NCI-H2196 (cell line): ENCODE measurements around the gene DNAJC28.
"Not testable (repeated sequence)": the region's sequence is repeated elsewhere in the genome, so short reads cannot be mapped to it uniquely, and the experiment has no call there.

Source experiments
- DNase-seq: peaks from one replicate; lab custom pipeline; 2025; ENCODE audit not compliant: unreplicated experiment; lab: John Stamatoyannopoulos, UW

DNAJC28 gene, protein sequence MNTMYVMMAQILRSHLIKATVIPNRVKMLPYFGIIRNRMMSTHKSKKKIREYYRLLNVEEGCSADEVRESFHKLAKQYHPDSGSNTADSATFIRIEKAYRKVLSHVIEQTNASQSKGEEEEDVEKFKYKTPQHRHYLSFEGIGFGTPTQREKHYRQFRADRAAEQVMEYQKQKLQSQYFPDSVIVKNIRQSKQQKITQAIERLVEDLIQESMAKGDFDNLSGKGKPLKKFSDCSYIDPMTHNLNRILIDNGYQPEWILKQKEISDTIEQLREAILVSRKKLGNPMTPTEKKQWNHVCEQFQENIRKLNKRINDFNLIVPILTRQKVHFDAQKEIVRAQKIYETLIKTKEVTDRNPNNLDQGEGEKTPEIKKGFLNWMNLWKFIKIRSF

DNA sequence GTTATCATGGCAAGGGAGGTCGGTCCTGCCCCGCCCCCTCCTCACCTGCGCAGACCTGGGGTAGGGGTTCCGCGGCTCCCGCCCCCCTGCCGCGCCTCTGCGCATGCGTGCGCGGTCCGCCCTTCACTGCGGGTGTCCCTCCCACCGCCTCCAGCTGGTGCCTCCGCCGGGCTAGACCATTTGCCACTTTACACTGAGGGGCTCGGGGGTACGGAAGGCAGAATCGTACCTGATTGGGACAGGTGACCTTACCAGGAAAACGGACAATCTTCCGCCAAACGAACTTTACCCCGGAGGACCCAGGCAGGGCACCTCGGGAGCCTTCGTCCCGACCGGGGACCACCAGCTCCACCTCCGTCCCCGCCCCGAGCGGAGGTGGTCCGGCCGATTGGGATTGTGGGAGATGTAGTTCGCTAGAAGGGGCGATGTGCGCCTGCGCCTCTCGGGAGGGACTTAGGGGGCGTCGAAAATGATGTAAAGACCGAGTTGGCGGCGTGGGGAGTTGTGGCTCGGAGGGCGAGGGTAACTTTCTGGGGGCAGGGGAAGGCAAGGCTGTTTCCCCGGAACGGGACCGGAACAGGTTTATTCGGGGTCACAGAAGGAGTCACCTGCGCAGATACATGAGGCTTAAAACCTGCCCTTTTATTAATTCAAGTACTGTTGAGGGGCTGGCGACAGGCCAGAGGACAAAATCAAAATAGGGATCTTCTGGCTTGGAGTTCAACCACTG, at the start of gene DNAJC28:
Gene DNAJC28 (minus strand): TSS at position 344 of the 730 bp plus-strand sequence. CDS start 2,323 bp downstream, outside the sequence.
- DNase-seq = peak; percentile 93

DNA sequence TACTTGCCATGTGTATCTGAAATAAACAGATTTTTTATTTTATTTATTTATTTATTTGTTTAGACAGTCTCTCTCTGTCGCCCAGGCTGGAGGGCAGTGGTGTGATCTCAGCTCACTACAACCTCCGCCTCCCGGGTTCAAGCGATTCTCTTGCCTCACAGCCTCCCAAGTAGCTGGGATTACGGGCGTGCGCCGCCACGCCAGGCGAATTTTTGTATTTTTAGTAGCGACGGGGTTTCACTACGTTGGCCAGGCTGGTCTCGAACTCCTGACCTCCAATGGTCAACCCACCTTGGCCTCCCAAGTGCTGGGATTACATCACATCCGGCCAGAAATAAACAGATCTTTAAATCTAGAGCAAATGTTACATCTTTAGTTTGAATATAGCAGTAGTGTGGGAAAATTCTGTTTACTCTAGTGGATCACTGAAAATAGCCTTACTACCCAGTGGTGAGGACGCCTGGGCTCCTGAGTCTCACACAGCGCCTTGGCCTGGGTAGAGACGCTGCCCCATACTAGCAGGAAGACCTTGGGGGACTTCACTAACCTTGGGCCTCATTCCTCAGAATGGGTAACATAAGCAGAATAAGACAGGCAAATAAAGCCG, 49.7 kb upstream of the DNAJC28 start:
- DNase-seq = no peak

DNA sequence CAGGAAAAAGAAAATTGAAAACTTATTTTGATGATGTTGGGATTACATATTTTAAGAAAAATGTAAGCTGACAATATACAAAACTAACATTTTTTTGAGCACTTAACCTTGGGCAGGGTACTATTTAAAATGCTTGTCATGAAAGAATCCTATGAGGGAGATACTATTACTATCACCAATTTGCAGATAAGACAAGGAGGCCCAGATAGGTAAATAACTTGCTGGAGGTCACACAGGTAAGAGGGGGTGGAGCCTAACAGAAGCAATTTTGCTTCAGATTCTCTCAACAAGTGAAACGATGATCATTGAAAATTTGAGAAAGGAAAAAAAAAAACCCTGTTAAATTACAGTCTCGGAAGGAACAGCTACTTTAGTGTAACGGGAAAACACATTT, 49.2 kb upstream of the DNAJC28 start:
- DNase-seq = no peak

DNA sequence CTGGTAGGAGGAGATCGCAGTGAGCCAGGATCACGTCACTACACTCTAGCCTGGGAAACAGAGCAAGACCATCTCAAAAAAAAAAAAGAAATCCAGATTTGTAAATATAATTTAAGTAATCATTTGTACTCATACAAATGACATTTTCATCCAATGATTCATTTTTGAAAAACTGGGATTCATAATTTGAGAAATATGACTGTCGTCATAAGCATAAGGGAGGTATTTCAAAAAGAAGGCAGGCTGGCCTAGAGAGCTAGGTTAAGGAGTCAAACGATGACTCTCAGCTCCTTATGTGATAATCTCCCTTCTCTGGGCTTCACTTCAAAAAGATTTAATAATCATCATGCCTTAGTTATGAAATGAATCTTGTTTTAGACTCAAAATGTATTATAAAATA, 48.1 kb upstream of the DNAJC28 start:
- DNase-seq = no peak

DNA sequence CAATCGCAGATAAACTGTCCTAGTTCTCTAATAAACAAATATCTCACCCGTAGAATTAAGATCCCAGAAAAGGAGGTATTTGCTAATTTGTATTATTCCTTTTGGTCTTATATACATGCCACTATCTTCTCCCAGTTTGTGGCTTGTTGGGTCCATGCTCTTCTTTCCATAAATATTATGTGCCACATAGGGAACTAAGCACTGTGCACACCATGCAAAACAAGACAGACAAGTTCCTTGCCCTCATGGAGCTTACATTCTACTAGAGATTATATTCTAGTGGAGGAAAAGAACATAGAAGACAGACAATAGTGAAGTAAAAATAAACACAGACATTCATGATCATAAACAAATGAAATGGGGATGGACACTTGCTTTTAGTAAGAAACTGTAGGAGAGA, 45.7 kb upstream of the DNAJC28 start:
- no peak for DNase-seq

DNA sequence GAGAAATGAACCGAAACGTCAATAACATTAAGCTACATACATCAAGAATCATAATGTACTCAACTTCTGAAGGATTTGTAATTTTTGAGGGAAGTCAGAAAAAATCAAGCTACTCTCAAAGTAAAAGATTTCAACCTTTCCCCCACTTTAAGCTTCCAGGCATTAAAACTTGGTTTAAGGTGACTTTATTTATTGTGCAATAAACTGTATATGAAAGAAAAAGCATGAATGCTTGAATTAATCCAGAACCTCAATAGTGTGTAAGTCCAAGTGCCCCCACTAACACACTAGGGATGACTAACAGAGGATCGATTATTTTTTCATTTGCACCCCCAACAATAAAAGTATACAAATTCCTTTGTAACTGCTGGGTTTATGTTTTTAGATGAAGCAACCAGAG, 39.5 kb upstream of the DNAJC28 start:
- no peak for DNase-seq

DNA sequence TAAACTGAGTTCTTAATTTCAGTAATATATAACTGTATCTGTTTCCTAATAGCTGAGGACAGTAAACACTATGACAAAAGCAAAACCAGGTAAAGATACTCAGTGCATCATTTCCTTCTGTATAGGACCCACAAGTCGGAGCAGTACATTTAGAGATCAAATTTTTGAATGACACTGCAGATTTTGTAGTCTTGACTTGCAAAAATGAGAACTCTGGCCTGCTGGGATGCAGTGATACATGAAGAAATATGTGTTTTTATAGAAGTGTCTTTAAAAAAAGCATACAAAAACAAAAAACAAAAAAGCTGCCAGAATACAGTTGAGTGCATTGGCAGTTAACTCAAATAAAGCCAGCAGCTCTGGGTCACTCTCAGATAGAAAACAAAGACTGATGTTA, 31.4 kb upstream of the DNAJC28 start:
- DNase-seq = no peak

DNA sequence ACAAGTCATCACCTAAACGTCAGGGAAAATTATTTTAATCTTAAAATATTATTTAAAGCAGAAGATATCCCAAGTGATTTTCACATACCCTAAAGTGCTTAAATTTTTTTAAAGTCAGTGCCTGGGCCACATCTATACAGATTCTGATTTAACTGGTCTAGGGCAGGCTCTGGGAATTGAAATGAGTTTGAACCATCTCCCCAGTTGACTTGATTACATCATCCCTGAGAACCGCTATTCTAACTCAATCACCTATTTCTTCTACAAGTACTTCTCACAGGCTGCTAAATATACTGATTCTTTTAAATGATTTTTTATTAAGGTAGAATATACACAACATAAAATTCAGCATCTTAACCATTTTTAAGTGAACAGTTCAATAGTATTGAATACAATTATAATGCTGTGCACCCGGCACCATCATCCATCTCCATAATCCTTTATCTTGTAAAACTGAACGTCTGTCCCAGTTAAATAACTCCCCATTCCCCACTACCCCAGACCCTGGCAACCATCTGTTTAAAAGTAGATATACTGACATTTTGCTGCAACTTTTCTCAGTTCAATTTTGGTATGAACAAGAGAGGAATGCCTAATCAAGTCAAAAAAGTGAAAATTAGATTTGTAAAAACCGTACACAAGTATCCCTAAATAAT, 30.9 kb upstream of the DNAJC28 start:
- DNase-seq = no peak

DNA sequence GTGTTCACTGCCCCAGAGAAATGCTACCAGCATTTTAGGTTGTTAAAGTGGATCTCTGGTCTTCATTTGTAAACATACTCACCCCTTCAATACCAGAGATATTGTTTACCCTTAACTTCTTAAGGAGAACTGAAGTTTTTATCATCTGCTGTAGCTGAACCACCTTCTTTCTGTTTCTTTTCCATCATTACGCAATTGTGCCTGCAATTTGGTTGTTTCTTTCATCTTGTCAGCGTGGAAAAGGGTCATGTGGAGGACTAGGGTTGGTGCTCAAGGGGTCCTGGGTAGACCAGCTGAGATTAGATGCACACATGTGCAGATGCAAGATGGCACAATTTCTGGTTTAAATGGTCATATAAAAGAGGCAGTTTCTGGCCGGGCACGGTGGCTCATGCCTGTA, 27.4 kb upstream of the DNAJC28 start:
- DNase-seq = no peak

DNA sequence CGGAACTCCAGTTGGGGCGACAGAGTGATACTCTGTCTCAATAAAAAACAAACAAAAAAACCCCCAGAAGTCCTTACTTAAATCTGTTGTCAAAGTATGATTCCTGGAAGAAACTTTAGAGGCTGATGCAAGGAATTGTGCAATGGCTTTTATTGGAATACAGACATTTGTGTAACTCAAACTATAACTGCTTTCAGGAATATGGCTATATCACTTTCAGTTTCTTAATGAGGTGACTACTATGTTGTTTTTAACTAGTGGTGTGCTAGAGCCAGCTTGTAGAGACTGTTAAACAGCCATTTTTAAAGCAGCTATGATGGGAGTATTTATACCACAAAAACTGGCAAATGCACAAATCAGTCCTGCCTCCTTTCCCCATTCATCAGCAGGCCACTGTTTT, 22.7 kb upstream of the DNAJC28 start:
- no peak for DNase-seq

DNA sequence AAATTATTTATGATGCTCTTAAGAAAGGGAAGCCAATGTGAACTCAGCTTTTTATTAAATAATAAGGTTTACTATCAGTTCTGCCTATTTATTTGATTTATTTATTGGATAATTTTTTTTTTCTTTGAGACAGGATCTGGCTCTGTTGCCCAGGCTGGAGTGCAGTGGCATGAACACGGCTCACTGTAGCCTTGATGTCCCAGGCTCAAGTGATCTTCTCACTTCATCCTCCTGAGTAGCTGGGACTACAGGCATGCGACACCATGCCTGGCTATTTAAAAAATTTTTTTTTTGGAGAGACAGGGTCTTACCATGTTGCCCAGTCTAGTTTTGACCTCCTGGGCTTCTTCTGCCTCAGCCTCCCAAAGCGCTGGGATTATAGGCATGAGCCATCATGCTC, 21.0 kb upstream of the DNAJC28 start:
- DNase-seq = no peak

DNA sequence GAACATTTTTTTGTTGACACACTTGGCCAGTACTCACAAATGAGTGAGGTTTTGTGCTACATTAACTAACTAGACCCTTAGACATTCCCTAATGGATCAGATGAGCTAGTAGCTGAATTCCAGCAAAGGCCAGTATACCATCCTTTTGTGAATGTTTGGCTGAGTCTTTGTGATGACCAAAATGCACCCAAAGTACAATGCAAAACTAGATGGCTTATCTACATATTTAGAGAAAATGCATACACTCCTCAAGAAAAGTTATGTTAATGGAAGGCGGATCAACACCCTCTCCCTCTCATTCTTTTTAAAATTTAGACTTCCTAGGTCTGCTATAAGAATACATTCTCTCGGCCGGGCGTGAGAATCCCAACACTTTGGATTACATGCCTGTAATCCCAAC, 20.1 kb upstream of the DNAJC28 start:
- DNase-seq = no peak

DNA sequence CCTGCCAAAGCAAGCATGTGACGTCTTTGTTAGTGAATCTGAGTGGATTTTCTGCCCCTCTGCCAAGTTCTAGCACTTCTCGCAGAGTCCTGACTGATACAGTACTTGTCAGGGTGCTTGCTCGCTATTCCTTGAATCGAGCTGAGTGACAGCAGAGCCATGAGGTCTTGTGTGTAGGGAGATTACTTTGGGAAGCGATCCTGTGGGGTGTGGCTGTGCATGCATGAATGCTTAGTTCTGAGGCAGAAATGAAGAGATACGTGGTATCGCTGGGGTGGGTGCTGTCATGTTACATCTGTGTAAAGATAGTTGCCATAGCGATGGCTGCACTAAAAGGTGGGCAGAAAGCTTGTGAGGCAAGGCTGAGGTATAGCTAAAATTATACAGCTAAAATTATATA, 19.3 kb upstream of the DNAJC28 start:
- DNase-seq = no peak

DNA sequence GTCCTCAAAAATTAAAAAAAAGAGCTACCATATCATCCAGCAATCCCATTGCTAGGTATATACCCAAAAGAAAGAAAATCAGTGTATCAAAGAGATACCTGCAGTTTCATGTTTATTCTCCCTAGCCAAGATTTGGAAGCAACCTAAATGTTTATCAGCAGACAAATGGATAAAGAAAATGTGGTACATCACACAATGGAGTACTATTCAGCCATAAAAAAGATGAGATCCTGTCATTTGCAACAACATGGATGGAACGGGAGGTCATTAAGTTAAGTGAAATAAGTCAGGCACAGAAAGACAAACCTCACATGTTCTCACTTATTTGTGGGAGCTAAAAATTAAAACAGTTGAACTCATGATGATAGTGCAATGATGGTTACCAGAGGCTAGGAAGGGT, 15.5 kb upstream of the DNAJC28 start:
- not testable (repeated sequence) for DNase-seq

DNA sequence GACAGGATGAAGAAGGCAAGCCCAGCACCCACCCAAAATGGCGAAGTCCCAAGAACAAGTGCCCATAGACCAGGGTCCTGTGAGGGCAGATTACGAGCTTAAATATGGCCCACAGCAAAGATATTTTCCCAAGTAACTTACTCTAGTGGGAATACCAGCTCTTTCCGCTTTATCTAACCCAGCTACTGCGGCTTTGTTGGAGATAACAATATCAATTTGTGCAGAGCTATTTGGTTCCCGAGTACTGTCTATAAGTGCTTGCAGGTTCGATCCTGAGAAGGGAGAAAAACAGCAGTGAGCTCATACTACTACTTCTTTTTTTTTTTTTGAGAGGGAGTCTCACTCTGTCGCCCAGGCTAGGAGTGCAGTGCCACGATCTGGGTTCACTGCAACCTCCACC, 14.3 kb upstream of the DNAJC28 start:
- no peak for DNase-seq

DNA sequence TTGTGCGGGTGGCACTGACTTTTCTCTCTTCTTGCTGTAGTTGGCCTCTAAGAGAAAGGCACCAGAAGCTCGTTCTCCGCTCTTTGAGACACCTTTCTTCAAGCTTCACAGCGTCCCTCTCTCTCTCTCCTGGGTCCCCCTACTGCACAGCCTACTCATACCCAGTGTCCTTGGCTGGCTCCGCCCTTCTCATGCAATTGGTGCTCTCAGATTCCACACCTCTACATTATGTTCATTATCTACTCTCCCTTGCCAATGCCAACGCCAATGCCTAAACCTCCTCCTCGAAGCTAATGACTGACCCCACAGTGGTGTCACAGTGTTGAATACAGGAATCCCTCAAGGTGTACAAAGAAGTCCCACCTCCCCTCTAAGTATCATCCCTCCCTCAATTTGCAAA, 4.8 kb upstream of the DNAJC28 start:
- no peak for DNase-seq

DNA sequence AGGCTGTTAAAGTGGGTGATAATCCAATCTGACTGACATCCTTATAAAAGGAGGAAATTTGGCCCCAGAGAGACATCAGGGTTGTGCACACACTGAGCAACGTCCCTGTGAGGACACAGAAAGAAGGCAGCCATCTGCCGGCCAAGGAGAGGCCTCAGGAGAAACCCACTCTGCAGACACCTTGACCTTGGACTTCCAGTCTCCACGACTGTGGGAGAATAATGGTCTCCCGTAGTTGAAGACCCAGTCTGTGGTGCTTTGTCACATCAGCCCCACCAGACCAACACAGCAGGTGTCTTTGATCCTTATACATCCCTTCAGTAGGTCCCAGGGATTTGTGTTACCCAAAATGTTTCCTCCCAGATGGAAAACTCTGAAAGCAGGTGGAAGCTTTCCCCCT, 4.2 kb upstream of the DNAJC28 start:
- no peak for DNase-seq

DNA sequence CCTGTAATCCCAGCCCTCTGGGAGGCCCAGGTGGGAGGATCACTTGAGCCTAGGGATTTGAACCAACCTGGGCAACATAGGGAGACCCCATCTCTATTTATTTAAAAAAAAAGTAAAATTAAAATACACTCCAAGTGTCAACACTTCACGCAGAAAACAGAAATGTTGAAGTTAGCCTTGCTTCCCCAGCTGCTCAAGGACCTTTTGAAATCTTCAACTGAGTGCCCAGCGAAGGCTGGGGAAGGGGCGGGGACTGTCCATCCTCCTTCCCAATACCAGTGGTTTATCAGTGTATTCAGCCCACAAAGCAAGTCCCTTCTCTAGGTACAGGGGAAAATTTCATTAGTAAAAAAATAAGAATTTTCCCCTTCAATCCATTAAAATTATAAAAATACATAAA, 2.2 kb upstream of the DNAJC28 start:
- no peak for DNase-seq

DNA sequence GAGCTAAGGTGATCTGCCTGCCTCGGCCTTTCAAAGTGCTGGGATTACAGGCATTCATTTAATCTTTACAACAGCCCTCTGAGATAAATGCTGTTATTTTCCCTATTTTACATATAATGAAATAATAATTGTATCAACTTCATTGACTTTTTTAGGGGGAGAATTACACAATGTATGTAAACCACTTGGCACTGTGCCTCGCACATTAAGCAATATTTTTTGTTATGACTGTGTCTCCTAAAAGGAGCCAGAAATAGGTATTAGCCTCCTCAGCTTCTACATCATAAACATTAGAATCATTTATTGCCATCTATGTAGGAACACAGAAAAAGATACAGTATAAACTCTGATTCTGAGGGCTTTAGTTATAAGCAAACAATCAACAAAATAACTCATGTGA, 1.1 kb upstream of the DNAJC28 start:
- DNase-seq = no peak

DNA sequence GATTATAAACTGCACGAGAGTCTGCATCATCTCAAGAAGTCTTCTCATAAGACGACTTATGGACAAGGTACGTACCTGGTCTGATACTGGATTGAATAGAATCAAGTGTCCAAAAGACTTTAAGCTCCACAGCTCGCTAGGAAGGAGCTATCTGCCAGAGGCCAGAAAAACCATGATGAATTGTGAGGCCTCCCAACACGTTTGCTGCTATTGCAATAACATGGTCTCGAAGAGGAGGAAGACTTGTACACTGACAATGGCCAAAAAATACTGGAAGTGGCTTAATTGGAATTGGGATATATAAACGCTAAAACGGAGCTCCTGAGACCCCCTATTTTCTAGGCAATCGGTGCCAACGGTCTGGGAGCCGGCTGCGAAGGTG, 534 bp downstream of the DNAJC28 start:
- DNase-seq = peak; percentile 29

DNA sequence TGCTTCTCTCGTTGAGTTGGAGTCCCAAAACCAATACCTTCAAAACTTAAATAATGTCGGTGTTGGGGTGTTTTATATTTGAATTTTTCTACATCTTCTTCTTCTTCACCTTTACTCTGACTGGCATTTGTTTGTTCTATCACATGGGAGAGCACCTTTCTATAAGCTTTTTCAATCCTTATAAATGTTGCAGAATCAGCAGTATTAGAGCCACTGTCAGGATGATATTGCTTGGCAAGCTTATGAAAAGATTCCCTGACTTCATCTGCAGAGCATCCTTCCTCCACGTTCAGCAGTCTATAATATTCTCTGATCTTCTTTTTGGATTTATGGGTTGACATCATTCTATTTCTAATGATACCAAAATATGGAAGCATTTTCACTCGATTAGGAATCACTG, 2.6 kb downstream of the DNAJC28 start:
- no peak for DNase-seq

DNA sequence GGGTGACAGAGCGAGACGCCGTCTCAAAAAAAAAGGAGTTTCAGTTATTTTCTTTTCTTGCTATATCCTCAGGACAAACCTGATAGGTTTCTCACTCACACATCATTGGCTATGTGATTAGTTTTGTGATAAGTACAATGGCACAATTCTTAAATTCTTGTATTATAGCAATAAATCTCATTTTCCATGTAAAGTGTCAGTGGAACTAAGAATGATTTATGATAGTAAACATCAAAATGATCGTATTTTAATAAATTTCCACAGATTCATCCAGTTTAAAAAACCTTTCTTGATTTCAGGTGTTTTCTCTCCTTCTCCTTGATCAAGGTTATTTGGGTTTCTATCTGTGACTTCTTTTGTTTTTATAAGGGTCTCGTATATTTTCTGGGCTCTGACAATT, 3.5 kb downstream of the DNAJC28 start:
- DNase-seq = no peak
